ENCODE results near the gene KRTAP10-10.

- TF ChIP-seq CTCF (IDR thresholded peaks at IDR 0.05), result no peak
- no peak for TF ChIP-seq POLR2A (IDR thresholded peaks at IDR 0.05)
Observed at GRCh38 chr21:44617071-44617501, 20.1 kb upstream of the KRTAP10-10 start.

All from testis (tissue), 2 donors.